ENCODE measurements around the gene LFNG. TPM values are rescaled to one million over a fixed set of nuclear protein-coding genes. Genes with fewer than 3 reads are reported as not detected.

Gene LFNG
- total RNA-seq, 1 donor from 2014 or later = 58.0 TPM

DNA sequence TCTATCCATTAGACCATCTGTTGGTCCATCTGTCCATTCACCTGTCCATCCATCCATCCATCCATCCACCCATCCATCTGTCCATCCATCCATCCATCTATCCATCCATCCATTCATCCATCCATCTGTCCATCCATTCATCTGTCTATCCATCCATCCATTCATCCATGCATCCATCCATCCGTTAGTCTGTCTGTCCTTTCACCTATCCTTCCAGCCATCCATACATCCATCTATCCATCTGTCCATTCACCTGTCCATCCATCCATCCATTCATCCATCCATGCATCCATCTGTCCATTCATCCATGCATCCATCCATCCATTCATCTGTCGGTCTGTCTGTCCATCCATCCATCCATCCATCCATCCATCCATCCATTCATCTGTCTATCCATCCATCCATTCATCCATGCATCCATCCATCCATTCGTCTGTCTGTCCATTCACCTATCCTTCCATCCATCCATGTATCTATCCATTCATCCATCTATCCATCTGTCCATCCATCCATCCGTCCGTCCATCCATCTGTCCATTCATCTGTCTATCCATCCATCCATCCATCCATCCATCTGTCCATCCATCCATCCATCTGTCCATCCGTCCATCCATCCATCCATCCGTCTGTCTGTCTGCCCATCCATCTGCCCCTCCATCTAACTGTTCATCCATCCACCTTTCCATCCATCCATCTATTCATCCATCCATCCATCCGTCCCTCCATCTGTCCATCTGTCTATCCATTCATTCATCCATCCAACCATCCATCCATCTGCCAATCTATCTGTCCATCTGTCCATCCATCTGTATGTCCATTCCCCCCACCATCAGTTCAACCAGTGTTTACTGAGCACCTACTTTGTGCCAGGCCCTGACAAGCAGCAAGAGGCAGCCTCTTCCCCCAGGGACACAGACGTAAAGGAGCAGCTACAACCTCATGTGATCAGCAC, 4.8 kb upstream of the LFNG start:
- Mint-ChIP-seq H3K27me3 (ENCODE audit: insufficient read depth, low read depth) (peaks cover 11% of the 10 kb centered on the region), H3K27ac (no peak overlapping the region), H3K4me3 (no peak overlapping the region), H3K4me1 (peaks cover 36% of the 10 kb centered on the region), H3K36me3 (no peaks in the 10 kb centered on the region), H3K9me3 (no peaks in the 10 kb centered on the region)
- Histone ChIP-seq H3K4me1 (peaks cover 54% of the 10 kb centered on the region), H3F3A (ENCODE audit: low read depth) (peaks cover 21% of the 10 kb centered on the region), H3K4me3 (no peak overlapping the region), H4K20me1 (ENCODE audit: low read depth) (no peaks in the 10 kb centered on the region), H3K27ac (no peak overlapping the region), H3K36me3 (no peaks in the 10 kb centered on the region), H3K4me2 (no peak overlapping the region), H2AFZ (replicated peaks) (no peak overlapping the region), H3K27me3 (peaks cover 10% of the 10 kb centered on the region), H3K9me3 (ENCODE audit: low read depth) (no peaks in the 10 kb centered on the region), H3K9ac (no peak overlapping the region), H3K79me2 (ENCODE audit: low read depth) (no peaks in the 10 kb centered on the region)
- TF ChIP-seq EZH2 (IDR thresholded peaks at IDR 0.05) (no peak), EZH2phosphoT487 (IDR thresholded peaks at IDR 0.05) (no peak)
- TF ChIP-seq, protein P1, sequence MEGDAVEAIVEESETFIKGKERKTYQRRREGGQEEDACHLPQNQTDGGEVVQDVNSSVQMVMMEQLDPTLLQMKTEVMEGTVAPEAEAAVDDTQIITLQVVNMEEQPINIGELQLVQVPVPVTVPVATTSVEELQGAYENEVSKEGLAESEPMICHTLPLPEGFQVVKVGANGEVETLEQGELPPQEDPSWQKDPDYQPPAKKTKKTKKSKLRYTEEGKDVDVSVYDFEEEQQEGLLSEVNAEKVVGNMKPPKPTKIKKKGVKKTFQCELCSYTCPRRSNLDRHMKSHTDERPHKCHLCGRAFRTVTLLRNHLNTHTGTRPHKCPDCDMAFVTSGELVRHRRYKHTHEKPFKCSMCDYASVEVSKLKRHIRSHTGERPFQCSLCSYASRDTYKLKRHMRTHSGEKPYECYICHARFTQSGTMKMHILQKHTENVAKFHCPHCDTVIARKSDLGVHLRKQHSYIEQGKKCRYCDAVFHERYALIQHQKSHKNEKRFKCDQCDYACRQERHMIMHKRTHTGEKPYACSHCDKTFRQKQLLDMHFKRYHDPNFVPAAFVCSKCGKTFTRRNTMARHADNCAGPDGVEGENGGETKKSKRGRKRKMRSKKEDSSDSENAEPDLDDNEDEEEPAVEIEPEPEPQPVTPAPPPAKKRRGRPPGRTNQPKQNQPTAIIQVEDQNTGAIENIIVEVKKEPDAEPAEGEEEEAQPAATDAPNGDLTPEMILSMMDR (IDR thresholded peaks at IDR 0.05) = no peak
- DNase-seq (ENCODE audit: low spot score) = no peak

DNA sequence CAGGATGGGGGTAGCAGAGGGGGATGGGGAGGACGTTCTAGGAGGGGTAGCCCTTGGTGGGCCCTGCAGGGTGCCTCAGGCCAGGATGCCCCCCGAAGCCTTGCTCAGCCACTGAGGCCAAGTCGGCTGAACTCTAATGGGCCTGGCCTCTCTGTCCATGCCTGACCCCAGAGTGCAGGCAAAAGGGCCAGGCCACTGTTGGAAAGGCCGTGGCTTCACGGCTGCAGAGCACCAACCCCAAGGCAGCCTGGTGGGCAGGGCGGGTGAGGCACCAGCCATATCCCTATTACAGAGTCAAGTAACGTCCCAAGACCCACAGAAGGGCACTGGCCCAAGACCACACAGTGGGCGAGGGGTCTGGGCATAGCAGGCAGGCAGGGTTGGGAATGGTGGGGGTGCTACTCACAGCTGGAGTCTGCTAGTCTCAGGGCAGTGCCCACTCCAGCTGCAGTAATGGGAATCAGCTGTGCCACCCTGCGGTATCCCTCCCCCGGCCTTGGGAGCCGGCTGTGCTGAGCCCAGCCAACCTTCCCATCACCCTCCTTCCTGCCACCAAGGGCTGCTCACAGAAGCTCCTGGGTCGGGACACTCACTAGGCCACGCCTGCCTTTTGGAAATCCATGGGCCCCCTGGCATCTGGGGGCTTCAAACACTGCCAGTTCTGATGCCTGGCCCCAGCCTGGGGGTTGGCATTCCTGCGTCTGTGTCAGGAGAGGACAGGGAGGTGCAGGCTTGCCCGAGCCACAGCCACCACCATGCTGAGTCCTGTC, 4.0 kb upstream of the LFNG start:
- Mint-ChIP-seq H3K27me3 (ENCODE audit: insufficient read depth, low read depth) (peaks cover 11% of the 10 kb centered on the region), H3K36me3 (no peaks in the 10 kb centered on the region), H3K27ac (no peak overlapping the region), H3K4me1 (peaks cover 39% of the 10 kb centered on the region), H3K4me3 (no peak overlapping the region), H3K9me3 (no peaks in the 10 kb centered on the region)
- Histone ChIP-seq H3K27me3 (peaks cover 10% of the 10 kb centered on the region), H3F3A (ENCODE audit: low read depth) (peaks cover 21% of the 10 kb centered on the region), H3K9ac (no peak overlapping the region), H3K4me2 (no peak overlapping the region), H4K20me1 (ENCODE audit: low read depth) (peaks cover 7% of the 10 kb centered on the region), H3K4me3 (no peak overlapping the region), H2AFZ (replicated peaks) (no peak overlapping the region), H3K36me3 (no peaks in the 10 kb centered on the region), H3K4me1 (peaks cover 51% of the 10 kb centered on the region), H3K79me2 (ENCODE audit: low read depth) (peaks cover 7% of the 10 kb centered on the region), H3K9me3 (ENCODE audit: low read depth) (no peaks in the 10 kb centered on the region), H3K27ac (no peak overlapping the region)
- TF ChIP-seq, protein P1 (IDR thresholded peaks at IDR 0.05) = no peak
- no peak for TF ChIP-seq EZH2phosphoT487 (IDR thresholded peaks at IDR 0.05)
- TF ChIP-seq EZH2 (IDR thresholded peaks at IDR 0.05) = no peak
- DNase-seq (ENCODE audit: low spot score) = no peak

DNA sequence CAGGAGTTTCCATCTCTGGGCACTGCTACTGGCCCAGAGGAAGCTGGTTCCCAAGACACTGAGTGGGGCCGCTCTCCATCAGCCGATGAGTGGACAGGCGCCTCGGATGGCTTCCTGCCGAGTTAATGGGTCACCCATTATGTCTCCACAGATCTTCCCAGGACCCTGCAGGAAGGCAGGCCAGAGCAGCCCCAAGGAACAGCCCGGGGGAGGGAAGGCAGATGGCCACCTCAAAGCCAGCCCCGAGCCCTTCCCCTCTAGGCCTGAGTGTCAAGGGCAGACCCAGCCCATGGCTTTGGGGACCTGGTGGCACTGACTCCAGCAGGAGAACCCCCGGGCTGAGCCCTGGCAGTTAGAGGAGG, 3.4 kb upstream of the LFNG start:
- Histone ChIP-seq H3K9me3 (ENCODE audit: low read depth) (no peaks in the 10 kb centered on the region), H4K20me1 (ENCODE audit: low read depth) (peaks cover 12% of the 10 kb centered on the region), H3K4me3 (no peak overlapping the region), H3K36me3 (no peaks in the 10 kb centered on the region), H3F3A (ENCODE audit: low read depth) (peaks cover 21% of the 10 kb centered on the region), H3K27me3 (peaks cover 10% of the 10 kb centered on the region), H3K4me2 (no peak overlapping the region), H3K4me1 (peaks cover 48% of the 10 kb centered on the region), H3K79me2 (ENCODE audit: low read depth) (peaks cover 13% of the 10 kb centered on the region), H2AFZ (replicated peaks) (no peak overlapping the region), H3K9ac (no peak overlapping the region), H3K27ac (no peak overlapping the region)
- no peaks in the 10 kb centered on the region for H3K36me3 Mint-ChIP-seq
- H3K27me3 Mint-ChIP-seq (ENCODE audit: insufficient read depth, low read depth) = peaks cover 11% of the 10 kb centered on the region
- peaks cover 41% of the 10 kb centered on the region for H3K4me1 Mint-ChIP-seq
- H3K27ac Mint-ChIP-seq = peak overlapping the region; percentile 79
- no peaks in the 10 kb centered on the region for H3K9me3 Mint-ChIP-seq
- H3K4me3 Mint-ChIP-seq = no peak overlapping the region
- TF ChIP-seq EZH2phosphoT487 (IDR thresholded peaks at IDR 0.05) (no peak), EZH2 (IDR thresholded peaks at IDR 0.05) (no peak)
- TF ChIP-seq, protein P1 (IDR thresholded peaks at IDR 0.05) = no peak
- DNase-seq (ENCODE audit: low spot score) = no peak

All from neural progenitor cell (in vitro differentiated cells).